Hypothalamus (tissue), 51 donors: ENCODE results near the gene MROH2A.

Experiments used
- DNase-seq, 51 donors: peaks; one replicate each; lab custom pipeline; 2025; lab: John Stamatoyannopoulos, UW

MROH2A gene

GRCh38 chr2:233760043-233760442, 18.1 kb upstream of the MROH2A start, which contains the start of gene UGT1A1:
Gene UGT1A1, plus strand, starts transcription at chr2:233760270. Its CDS starts 18 bp downstream, at chr2:233760288.
- DNase-seq = no peak

- no peak for DNase-seq
Measured at GRCh38 chr2:233761040-233761769, 16.9 kb upstream of the MROH2A start.

GRCh38 chr2:233764264-233764663, 13.9 kb upstream of the MROH2A start:
- no peak for DNase-seq

- no peak for DNase-seq
Measured at GRCh38 chr2:233764761-233765160, 13.4 kb upstream of the MROH2A start.

- DNase-seq = no peak
Measured at GRCh38 chr2:233766416-233766815, 11.7 kb upstream of the MROH2A start.

GRCh38 chr2:233768076-233768475, 10.1 kb upstream of the MROH2A start:
- DNase-seq = no peak

- DNase-seq = no peak
Measured at GRCh38 chr2:233769260-233769659, 8.9 kb upstream of the MROH2A start.

- no peak for DNase-seq
Measured at GRCh38 chr2:233772153-233772552, 6.0 kb upstream of the MROH2A start.

- DNase-seq = no peak
Measured at GRCh38 chr2:233772583-233772982, 5.5 kb upstream of the MROH2A start.

GRCh38 chr2:233773854-233774253, 4.3 kb upstream of the MROH2A start:
- DNase-seq = no peak

- no peak for DNase-seq
Measured at GRCh38 chr2:233775414-233775813, 2.7 kb upstream of the MROH2A start.

- DNase-seq = no peak
Measured at GRCh38 chr2:233779722-233780121, 1.6 kb downstream of the MROH2A start.

GRCh38 chr2:233780771-233781170, 2.6 kb downstream of the MROH2A start:
- no peak for DNase-seq

- DNase-seq = no peak
Measured at GRCh38 chr2:233789554-233789953, 11.4 kb downstream of the MROH2A start.

- DNase-seq = no peak
Measured at GRCh38 chr2:233791151-233791882, 13.2 kb downstream of the MROH2A start.

GRCh38 chr2:233791883-233792329, 13.8 kb downstream of the MROH2A start:
- no peak for DNase-seq

- no peak for DNase-seq
Measured at GRCh38 chr2:233792720-233793119, 14.6 kb downstream of the MROH2A start.

GRCh38 chr2:233793465-233794127, 15.5 kb downstream of the MROH2A start:
- peak in 1 of 51 donors; percentile 5 for DNase-seq

- DNase-seq = no peak
Measured at GRCh38 chr2:233794128-233794658, 16.1 kb downstream of the MROH2A start.

- DNase-seq = no peak
Measured at GRCh38 chr2:233795735-233796171, 17.6 kb downstream of the MROH2A start.

- no peak for DNase-seq
Measured at GRCh38 chr2:233796254-233796653, 18.1 kb downstream of the MROH2A start.
